ENCODE results near the gene ACACA.

DNA sequence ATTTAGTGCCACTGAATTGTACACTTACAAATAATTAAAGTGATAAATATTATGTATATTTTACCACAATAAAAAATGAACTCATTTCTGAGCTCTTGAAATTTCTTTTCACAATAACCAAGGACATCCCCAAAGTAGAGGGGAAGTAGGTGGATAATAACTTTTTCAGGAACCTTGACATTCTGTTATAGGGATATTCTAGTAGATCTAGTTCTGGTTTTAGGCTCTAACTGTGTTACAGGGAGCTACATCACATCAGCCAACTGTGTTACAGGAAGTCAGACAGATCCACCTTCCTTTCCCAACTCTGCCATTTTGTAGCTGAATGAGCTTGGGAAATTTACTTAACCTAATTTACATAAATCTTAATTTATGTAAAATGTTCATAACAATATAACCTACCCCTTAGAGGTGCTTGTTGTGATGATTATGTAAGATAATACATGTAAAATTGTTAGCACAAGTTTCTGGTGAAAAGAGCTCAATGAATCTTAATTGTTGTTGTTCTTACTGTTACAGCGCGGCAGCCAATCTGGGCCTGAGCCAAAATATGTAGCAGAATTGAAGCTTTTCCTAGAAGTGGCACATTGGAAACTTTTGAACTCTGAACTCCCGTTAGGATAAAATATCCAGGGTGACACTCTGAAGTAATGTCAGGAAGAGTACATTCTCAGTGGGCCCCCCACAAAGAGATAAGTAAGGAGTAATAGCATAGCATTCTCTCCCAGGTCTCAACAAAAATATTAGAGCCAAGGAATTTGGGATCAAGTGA lies 288.1 kb downstream of the ACACA start:
- TF ChIP-seq, protein P1, sequence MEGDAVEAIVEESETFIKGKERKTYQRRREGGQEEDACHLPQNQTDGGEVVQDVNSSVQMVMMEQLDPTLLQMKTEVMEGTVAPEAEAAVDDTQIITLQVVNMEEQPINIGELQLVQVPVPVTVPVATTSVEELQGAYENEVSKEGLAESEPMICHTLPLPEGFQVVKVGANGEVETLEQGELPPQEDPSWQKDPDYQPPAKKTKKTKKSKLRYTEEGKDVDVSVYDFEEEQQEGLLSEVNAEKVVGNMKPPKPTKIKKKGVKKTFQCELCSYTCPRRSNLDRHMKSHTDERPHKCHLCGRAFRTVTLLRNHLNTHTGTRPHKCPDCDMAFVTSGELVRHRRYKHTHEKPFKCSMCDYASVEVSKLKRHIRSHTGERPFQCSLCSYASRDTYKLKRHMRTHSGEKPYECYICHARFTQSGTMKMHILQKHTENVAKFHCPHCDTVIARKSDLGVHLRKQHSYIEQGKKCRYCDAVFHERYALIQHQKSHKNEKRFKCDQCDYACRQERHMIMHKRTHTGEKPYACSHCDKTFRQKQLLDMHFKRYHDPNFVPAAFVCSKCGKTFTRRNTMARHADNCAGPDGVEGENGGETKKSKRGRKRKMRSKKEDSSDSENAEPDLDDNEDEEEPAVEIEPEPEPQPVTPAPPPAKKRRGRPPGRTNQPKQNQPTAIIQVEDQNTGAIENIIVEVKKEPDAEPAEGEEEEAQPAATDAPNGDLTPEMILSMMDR (conservative IDR thresholded peaks at IDR 0.05) = no peak
- no peak for TF ChIP-seq ZFX (IDR thresholded peaks at IDR 0.05)

Data from C4-2B (cell line).